ENCODE measurements around the gene SLC9C2.
"Not testable (repeated sequence)": the region's sequence is repeated elsewhere in the genome, so short reads cannot be mapped to it uniquely, and the experiment has no call there.

Gene SLC9C2

DNA sequence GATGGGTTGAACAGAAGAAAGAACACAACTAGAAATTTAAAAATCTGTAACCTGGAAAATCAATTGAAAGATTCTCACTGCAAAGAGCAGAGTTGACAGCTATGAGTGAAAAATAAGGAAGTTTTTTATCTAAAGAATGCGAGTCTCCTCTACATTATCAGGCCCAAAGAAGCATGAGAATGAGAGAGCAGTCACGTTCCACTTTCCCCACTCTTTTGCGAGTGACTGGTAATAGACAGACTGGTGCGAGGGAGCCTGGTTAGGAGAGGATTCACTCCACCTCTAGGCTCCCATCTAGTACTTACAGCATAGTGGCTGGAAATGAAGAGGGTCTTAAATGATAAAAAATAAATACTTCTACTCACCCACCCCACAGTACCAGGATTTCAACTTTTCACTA, 73.8 kb downstream of the SLC9C2 start:
- H3K27ac ChIP-seq, result no peak overlapping the region
- TF ChIP-seq CTCF (conservative IDR thresholded peaks at IDR 0.05), result no peak

DNA sequence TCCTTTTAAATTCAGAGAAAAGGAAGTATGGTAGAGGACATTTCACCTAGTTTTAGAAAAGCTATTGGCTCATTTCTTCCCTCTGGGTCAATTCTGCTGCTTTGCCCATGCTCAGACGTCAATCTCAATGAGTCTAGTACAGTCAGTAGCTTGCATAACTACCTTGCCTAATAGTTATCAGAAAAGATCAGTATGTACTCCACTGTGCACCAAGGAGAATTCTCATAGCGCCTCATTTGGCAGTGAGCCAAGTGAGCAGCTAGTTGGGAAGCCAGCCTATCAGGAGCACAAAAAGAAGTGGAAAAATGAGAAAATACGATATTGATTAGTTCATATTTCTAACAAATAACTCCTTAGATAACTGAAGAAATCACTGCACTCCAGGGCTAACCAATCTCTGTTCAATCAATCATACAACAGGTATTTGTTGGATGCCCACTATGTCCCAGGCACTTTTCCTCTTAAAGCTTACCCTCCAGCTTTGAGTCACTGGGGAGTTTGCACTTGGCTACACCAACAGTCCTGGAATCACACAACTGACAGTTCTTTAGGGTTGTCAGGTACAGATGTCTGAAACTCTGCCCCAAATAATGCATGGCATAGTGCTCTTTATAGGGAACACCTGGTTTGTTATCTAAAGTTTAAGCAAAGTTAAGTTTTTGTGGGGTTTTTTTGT, 75.6 kb downstream of the SLC9C2 start:
- H3K27ac ChIP-seq, result no peak overlapping the region
- TF ChIP-seq CTCF (conservative IDR thresholded peaks at IDR 0.05), result no peak

DNA sequence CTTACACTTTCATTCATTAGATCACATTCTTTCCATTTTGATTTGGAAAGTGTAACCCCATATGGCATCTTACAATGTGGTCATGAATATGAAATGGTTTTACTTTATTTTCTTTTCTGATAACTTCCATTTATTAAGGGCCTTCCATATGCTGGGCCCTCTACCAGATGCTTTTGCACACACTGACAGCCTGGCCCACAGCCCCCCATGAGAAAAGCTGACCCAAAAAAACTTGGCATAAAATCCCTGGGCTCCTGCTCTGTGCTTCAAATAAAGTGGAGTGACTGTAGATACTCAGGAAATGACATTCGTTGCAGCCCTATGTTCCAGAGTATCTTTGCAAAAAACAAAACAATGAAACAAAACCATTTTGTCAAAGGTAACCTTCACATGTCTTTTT, 76.9 kb downstream of the SLC9C2 start:
- no peak overlapping the region for H3K27ac ChIP-seq
- TF ChIP-seq CTCF (conservative IDR thresholded peaks at IDR 0.05), result no peak

DNA sequence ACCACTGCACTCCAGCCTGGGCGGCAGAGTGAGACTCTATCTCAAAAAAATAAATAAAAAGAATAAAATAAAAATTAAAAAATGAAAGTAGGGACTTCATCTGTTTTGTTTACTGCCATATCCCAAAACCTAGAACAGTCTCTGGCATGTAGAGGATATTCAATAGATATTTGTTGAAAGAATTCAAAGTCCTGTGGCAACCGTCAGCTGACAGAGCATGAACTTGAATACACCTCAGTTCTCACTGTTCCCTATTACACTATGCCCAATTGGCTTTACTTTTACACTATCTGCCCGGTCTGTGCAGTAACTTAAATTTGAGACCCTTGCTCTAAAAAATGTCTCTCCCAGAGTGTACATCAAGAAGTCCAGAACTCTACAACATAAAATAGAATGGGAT, 79.5 kb downstream of the SLC9C2 start:
- no peak overlapping the region for H3K27ac ChIP-seq
- no peak for TF ChIP-seq CTCF (conservative IDR thresholded peaks at IDR 0.05)

GRCh38 chr1:173520799-173521198, 82.1 kb downstream of the SLC9C2 start:
- no peak overlapping the region for H3K27ac ChIP-seq
- TF ChIP-seq CTCF (conservative IDR thresholded peaks at IDR 0.05), result no peak

DNA sequence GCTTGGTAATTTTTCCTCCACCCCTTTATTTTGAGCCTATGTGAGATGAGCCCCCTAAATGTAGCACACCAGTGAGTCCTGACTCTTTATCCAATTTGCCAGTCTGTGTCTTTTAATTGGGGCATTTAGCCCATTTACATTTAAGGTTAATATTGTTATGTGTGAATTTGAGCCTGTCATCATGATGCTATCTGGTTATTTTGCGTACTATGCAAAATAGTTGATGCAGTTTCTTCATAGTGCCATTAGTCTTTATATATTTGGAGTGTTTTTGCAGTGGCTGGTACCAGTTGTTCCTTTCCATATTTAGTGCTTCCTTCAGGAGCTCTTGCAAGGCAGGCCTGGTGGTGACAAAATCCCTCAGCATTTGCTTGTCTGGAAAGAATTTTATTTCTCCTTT, 88.4 kb downstream of the SLC9C2 start:
- not testable (repeated sequence) for H3K27ac ChIP-seq

DNA sequence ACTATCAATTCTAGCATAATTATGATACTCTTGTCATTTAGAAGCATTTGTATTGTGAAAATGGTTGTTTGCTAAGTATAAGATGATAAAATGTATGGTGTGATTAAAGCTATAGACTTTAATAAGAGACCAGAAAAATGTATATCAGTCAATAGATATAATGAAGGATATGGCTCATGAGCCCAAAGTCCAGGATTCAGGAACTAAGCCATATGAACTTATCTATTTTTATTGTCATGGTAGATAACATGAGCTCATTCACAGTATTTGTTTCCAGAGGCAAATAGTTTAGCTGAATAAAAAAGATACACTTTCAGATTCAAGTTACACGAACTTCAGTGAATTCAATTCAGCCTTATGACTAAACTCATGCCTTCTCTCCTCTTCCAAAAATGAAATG, 93.1 kb downstream of the SLC9C2 start:
- no peak overlapping the region for H3K27ac ChIP-seq
- TF ChIP-seq CTCF (conservative IDR thresholded peaks at IDR 0.05), result no peak

DNA sequence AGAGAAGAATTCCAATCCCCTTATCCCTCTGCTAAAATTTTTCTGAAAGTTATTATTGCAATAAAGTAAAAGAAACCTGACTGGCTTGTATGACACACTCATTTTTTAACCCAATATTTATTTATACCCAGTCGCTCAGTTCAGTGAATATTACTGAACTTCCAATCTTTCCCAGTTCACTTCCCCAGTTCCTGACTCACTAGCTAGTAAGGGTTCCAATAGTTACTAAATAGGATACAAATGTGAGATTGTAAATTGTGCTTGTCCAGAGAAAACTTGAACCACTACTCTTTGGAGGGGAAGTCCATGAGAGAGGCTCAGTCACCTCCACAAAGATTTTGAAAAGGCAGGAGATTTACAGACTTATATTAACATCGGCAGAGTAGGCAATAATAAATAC, 94.3 kb downstream of the SLC9C2 start:
- peak overlapping the region; percentile 52; the same call in 1 of the 2 replicates for H3K27ac ChIP-seq
- no peak for TF ChIP-seq CTCF (conservative IDR thresholded peaks at IDR 0.05)
